Esophagus squamous epithelium (tissue), 4 donors: ENCODE results near the gene EIF3B.

Experiments used
- POLR2A ChIP-seq, 4 donors: fragments of 450-650 bp; IDR thresholded peaks; one replicate each; pipeline ENCODE4 v1.6.1; 2017; ENCODE audit warnings: antibody characterized with exemption in 4 of 4, mild to moderate bottlenecking in 4 of 4, moderate library complexity in 3 of 4
- TF ChIP-seq, protein P1 (sequence below), 6 experiments: fragments of 450-650 bp in 4 of 6; fragments of 200-600 bp in 2 of 6; sonication (generic) in 2 of 6; IDR thresholded peaks; one replicate each; pipeline ENCODE4 v1.5.1; 2016 to 2019; ENCODE audit warnings: antibody characterized with exemption in 6 of 6, mild to moderate bottlenecking in 4 of 6, moderate library complexity in 4 of 6

DNA sequence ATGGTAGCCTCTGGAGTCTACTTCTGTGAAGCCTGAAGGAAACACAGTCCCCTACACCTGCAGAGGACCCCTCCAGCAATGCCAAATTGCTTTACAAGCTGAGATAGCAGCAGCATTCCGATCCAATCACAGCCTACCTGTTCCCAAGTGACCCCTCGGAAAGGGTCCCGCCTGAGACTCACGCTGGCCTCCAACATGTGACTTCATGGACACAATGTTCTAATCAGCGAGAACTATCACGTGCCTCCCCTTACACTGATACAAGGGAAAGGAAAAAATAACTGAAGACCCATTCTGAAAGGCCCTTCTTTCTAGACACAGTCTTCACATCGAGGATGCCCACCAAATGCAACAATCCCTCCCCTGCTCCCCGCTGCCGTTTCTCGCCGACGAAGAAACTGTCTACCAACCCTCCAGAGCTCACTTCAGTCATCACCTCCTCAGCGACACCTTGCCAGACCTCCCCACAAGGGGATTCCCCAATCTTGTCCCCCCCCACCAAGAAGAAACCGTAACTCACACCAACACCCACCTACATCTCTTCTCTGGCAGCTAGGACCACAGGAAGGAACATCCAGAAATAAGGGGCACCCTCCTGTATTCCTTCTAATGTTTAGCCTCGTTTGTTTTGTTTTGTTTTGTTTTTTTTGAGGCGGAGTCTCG is 42.2 kb upstream of the EIF3B start:
- no peak for TF ChIP-seq POLR2A (IDR thresholded peaks at IDR 0.05)
- TF ChIP-seq, protein P1, sequence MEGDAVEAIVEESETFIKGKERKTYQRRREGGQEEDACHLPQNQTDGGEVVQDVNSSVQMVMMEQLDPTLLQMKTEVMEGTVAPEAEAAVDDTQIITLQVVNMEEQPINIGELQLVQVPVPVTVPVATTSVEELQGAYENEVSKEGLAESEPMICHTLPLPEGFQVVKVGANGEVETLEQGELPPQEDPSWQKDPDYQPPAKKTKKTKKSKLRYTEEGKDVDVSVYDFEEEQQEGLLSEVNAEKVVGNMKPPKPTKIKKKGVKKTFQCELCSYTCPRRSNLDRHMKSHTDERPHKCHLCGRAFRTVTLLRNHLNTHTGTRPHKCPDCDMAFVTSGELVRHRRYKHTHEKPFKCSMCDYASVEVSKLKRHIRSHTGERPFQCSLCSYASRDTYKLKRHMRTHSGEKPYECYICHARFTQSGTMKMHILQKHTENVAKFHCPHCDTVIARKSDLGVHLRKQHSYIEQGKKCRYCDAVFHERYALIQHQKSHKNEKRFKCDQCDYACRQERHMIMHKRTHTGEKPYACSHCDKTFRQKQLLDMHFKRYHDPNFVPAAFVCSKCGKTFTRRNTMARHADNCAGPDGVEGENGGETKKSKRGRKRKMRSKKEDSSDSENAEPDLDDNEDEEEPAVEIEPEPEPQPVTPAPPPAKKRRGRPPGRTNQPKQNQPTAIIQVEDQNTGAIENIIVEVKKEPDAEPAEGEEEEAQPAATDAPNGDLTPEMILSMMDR (IDR thresholded peaks at IDR 0.05), result no peak
